ENCODE data around the gene OR2A1.
"Not testable (repeated sequence)": the region's sequence is repeated elsewhere in the genome, so short reads cannot be mapped to it uniquely, and the experiment has no call there.

OR2A1 gene

GRCh38 chr7:144325868-144326267 is 13.6 kb downstream of the OR2A1 start:
- not testable (repeated sequence) for DNase-seq

- not testable (repeated sequence) for DNase-seq
Measured at GRCh38 chr7:144330044-144330443, 17.8 kb downstream of the OR2A1 start.

DNA sequence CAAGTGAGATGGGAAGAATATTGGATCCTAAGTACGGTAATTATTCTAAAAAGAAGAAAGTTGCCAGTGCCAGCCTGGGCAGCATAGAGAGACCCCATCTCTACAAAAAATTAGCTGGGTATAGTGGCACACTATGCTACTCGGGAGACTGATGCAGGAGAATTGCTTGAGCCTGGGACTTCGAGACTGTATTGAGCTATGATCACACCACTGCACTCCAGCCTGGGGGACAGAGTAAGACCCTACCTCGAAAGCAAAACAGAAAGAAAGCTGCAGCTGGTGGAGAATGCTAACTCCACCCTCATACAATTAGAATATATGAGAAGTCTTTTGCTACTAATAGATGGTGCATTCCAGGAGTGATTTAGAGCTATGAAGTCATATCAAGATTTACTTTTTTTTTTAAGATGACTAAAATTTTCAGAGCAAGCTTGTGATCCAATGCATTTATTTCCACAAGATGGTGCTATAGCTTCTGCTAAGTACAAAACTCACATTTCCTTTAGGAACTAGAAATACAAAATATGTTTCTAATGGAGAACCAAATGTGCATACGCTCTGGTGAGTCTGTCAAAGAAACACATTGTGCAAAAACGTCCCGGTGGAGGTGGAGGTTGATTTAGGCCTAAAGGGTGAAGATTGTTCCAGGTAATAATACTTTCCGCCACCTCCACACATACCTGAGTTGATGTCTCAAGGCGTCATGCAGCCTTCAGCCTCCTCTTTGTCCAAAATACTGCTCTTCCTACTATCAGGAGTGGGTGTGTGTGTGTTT is 19.2 kb downstream of the OR2A1 start:
- not testable (repeated sequence) for DNase-seq

- DNase-seq = not testable (repeated sequence)
Measured at GRCh38 chr7:144331996-144332288, 19.7 kb downstream of the OR2A1 start.

DNA sequence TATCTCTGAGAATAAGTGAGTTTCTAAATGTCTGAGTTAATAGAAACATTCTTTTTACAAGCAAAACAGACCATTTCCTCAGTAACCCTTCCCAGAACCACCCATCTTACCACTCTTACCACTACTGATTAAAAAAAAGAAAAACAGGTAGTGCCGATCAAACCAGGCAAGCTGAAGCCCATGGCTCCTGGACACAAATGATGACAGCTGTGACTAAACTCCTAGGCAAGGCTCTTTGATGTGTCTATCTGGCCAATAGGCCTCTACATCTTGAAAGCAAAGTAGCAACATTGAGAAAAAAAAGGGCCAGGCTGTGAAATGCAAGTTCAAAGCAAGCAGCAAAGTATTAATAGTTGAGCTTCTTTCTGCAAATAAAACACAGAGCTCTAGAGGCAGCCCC is 36.4 kb downstream of the OR2A1 start:
- not testable (repeated sequence) for DNase-seq

DNA sequence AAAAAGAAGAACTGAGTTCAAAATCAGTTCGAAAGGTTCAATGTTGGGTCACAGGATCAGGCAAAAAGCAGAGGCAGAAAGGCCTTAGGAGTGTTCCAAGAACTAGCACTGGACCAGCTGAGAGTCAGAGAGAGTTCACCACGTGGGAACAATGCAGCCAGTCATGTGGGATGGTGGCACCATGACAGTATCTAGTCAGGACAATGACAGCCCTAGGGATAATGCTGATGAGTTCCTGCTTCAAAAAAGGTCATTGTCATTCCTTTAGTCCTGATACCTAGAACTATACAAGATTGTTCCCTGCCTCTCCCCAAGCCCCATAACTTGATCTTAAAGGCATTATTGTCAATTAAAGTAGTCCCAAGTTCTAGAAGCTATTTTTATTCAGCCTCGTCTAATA is 39.4 kb downstream of the OR2A1 start:
- not testable (repeated sequence) for DNase-seq

DNA sequence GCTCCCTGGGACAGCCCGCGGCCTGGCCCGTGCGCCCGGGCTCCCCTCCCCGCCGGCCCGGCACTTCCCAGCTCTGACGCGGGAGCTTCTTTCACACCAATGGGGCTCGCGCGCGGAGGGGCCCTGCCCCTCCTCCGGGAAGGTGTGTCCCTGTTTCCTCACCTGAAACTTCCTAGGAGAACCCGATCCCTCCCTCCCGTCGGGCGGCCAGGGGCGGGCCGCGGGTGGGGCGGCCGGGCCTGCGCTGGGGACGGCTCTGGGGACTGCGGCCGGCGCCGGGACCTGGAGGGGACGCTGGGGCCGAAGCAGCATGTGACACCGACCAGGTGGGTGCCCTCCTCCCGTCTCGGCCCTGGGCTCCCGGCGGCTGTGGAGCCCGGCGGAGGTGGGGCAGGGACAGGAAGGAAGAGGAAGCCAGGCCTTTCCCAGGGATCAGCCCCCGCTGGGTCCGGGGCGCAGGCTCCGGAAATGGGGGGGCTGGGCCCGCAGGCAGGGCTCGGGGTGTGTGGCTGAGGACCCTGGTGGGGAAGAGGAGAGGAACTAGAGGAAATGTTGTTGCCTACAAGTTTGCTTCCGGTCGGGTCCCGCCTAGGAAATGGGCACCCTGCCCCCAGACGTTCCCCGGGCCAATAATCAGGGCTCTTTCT is 43.1 kb downstream of the OR2A1 start, which contains the start of gene ARHGEF5:
ARHGEF5 (plus strand) TSS at position 227 of the 647 bp plus-strand sequence. CDS start 7,268 bp downstream, outside the sequence.
- DNase-seq = not testable (repeated sequence)

- DNase-seq = not testable (repeated sequence)
Measured at GRCh38 chr7:144356185-144356584, 44.0 kb downstream of the OR2A1 start.

DNA sequence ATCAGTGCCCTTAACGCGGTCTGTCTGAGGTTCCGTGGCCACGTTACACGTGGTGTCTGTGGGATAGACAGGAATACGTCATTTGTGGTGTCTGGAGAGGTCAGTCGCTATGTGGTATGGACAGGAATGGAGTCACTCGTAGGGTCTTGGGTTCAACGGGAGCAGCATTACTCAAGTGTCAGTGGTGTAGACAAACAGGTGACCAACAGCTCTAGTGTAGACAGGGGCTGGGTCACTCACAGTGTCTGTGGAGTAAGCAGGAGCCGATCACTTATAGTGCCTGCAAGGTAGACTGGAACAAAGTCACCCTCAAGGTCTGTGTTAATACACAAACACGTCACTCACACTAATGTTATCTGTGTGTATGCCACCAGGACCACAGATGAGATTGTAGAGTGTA is 44.6 kb downstream of the OR2A1 start:
- not testable (repeated sequence) for DNase-seq

DNA sequence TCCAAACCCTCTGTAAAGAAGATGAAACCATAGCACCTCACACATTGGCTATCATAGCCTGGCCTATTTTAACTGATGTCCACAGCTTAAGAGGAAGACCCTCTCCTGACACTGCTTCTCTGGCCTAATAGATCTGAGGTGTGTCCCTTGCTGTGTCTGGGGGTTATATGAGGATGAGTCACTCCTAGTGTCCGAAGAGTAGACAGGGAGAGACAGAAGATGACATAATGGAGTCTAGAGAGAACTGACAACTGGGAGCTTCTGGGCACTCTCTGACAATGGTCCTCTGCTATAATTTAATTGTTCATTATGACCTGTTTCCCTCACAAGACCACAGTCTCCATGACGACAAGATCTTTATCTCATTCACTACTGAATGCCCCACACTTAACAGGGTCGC is 49.8 kb downstream of the OR2A1 start:
- DNase-seq = not testable (repeated sequence)

- not testable (repeated sequence) for DNase-seq
Measured at GRCh38 chr7:144365523-144365922, 53.3 kb downstream of the OR2A1 start.

DNA sequence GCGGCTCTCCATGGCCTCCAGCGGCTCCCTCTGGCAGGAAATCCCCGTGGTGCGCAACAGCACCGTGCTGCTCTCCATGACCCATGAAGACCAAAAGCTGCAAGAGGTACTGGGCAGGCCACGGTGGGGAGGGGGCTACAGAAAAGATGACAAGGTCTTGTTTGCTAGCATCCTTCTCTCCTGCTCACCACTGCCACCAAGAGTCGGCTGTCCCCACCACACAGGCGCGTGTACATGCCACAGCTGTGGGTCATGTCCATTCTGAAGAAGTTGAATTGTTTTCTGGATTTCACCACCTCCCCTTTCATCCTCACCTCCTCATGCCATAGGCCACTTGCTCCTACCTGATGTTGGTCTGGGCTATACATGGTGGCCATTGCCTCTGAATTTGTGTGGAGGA is 55.0 kb downstream of the OR2A1 start:
- not testable (repeated sequence) for DNase-seq

DNA sequence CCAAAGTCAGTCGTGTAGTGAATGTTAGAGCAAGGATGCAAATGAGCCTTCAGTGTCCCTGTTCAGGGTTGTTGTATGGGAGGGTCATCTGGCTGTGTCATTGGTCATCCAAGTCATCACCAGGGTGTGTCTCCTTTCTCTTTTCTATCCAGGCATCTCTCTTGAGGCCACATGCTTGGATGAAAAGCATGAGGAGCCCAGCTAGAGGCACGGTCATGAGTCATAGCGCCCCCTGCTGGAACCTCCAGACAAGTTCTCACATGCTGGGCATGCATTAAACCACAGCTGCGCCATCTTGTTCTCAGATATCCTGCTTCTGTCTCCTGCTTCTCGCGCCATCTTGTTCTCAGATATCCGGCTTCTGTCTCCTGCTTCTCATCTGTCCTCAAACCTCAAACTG is 57.0 kb downstream of the OR2A1 start:
- DNase-seq = not testable (repeated sequence)

All from NCI-H1436 treated with DMSO at 0.1 percent for 48 hours (cell line).